Astrocyte (in vitro differentiated cells and primary cell): ENCODE data around the gene ZSWIM8. TPM values are rescaled to one million over a fixed set of nuclear protein-coding genes. Genes with fewer than 3 reads are reported as not detected.

Experiments used
- DNase-seq: peaks from one replicate; pipeline ENCODE4 v3.0.0-alpha.2; 2010; ENCODE audit warnings: low read depth
- FAIRE-seq: peaks from 2 replicates; lab custom pipeline; 2011; peaks lifted over from hg19 to GRCh38; lab: Jason Lieb, UNC
- H2AFZ ChIP-seq: 2 replicates; pipeline ENCODE4 v1.6.0; 2012; ENCODE audit warnings: low read depth, low read length, inconsistent platforms
- H3K27ac ChIP-seq: 2 replicates; pipeline ENCODE4 v1.5.1; 2011; ENCODE audit warnings: low read depth, low read length, inconsistent platforms
- H3K27me3 ChIP-seq: 2 replicates; pipeline ENCODE4 v1.6.0; 2011; ENCODE audit warnings: low read length, inconsistent platforms; ENCODE audit not compliant: insufficient read depth
- H3K36me3 ChIP-seq: 2 replicates; pipeline ENCODE4 v1.5.1; 2011; ENCODE audit warnings: low read length, inconsistent platforms; ENCODE audit not compliant: insufficient read depth
- H3K4me1 ChIP-seq: 2 replicates; pipeline ENCODE4 v1.5.1; 2011; ENCODE audit warnings: low read length, inconsistent platforms; ENCODE audit not compliant: insufficient read depth
- H3K4me2 ChIP-seq: 2 replicates; pipeline ENCODE4 v1.6.0; 2012; ENCODE audit warnings: low read length, inconsistent platforms
- H3K4me3 ChIP-seq: 2 replicates; pipeline ENCODE4 v1.5.1; 2011; ENCODE audit warnings: low read depth, mild to moderate bottlenecking, low read length, inconsistent platforms; ENCODE audit not compliant: insufficient read depth
- H3K79me2 ChIP-seq: 2 replicates; pipeline ENCODE4 v1.6.0; 2012; ENCODE audit warnings: mild to moderate bottlenecking, low read length, inconsistent platforms; ENCODE audit not compliant: insufficient read depth
- H3K9ac ChIP-seq: 2 replicates; pipeline ENCODE4 v1.6.0; 2012; ENCODE audit warnings: mild to moderate bottlenecking, low read length, inconsistent platforms
- H3K9me3 ChIP-seq: 2 replicates; pipeline ENCODE4 v1.5.1; 2012; ENCODE audit warnings: low read depth, mild to moderate bottlenecking, low read length, inconsistent platforms; ENCODE audit not compliant: insufficient read depth
- H4K20me1 ChIP-seq: 2 replicates; pipeline ENCODE4 v1.6.0; 2012; ENCODE audit warnings: low read length, inconsistent platforms; ENCODE audit not compliant: insufficient read depth
- H3K27ac Mint-ChIP-seq: one replicate; pipeline ENCODE4 v1.8.0; 2021; ENCODE audit warnings: mild to moderate bottlenecking, mixed read lengths; ENCODE audit not compliant: unreplicated experiment
- H3K27me3 Mint-ChIP-seq: one replicate; pipeline ENCODE4 v1.8.0; 2021; ENCODE audit warnings: low read depth, mixed read lengths; ENCODE audit not compliant: unreplicated experiment
- H3K36me3 Mint-ChIP-seq: one replicate; pipeline ENCODE4 v1.8.0; 2021; ENCODE audit warnings: low read depth, mixed read lengths; ENCODE audit not compliant: unreplicated experiment
- H3K4me1 Mint-ChIP-seq: one replicate; pipeline ENCODE4 v1.8.0; 2021; ENCODE audit warnings: low read depth, mixed read lengths; ENCODE audit not compliant: unreplicated experiment
- H3K4me3 Mint-ChIP-seq: one replicate; pipeline ENCODE4 v1.8.0; 2021; ENCODE audit warnings: mild to moderate bottlenecking, moderate library complexity, mixed read lengths; ENCODE audit not compliant: unreplicated experiment
- H3K9me3 Mint-ChIP-seq: one replicate; pipeline ENCODE4 v1.8.0; 2021; ENCODE audit warnings: mild to moderate bottlenecking, mixed read lengths; ENCODE audit not compliant: unreplicated experiment
- CTCF ChIP-seq: IDR thresholded peaks from 2 replicates; pipeline ENCODE4 v1.5.1; 2011; ENCODE audit warnings: low read depth, mild to moderate bottlenecking, inconsistent platforms, low read length, moderate library complexity; ENCODE audit not compliant: insufficient read depth
- EZH2 ChIP-seq: IDR thresholded peaks from 2 replicates; pipeline ENCODE4 v1.6.1; 2012; ENCODE audit warnings: mild to moderate bottlenecking, low read length, inconsistent platforms; ENCODE audit not compliant: insufficient read depth
- total RNA-seq: library from RNA; stranded (reverse); gene quantifications from 2 replicates; pipeline ENCODE4 v1.2.1, GENCODE V29; 2021

Gene ZSWIM8
- total RNA-seq, 1 donor from 2014 or later, result 70.2 TPM

GRCh38 chr10:73771722-73772280, 13.6 kb upstream of the ZSWIM8 start:
- peaks cover 27% of the 10 kb centered on the region for H3K4me1 Mint-ChIP-seq
- peak overlapping the region; percentile 79 for H2AFZ ChIP-seq
- peaks cover 39% of the 10 kb centered on the region for H3K79me2 ChIP-seq
- H3K4me3 Mint-ChIP-seq, result peak overlapping the region; percentile 95
- H3K36me3 ChIP-seq, result peaks cover 50% of the 10 kb centered on the region
- peak overlapping the region; percentile 90 for H3K27ac ChIP-seq
- no peak for FAIRE-seq
- no peaks in the 10 kb centered on the region for H3K9me3 ChIP-seq
- H3K9ac ChIP-seq, result peak overlapping the region; percentile 90
- peak overlapping the region; percentile 86 for H3K4me3 ChIP-seq
- peak overlapping the region; percentile 96 for H3K4me2 ChIP-seq
- peaks cover 27% of the 10 kb centered on the region for H3K36me3 Mint-ChIP-seq
- no peak for DNase-seq
- TF ChIP-seq EZH2, result no peak
- no peak for TF ChIP-seq CTCF
- peaks cover 22% of the 10 kb centered on the region for H3K4me1 ChIP-seq
- no peaks in the 10 kb centered on the region for H3K27me3 Mint-ChIP-seq
- no peaks in the 10 kb centered on the region for H3K27me3 ChIP-seq
- no peaks in the 10 kb centered on the region for H3K9me3 Mint-ChIP-seq
- H4K20me1 ChIP-seq, result peaks cover 32% of the 10 kb centered on the region
- peak overlapping the region; percentile 93 for H3K27ac Mint-ChIP-seq

- Histone ChIP-seq H3K4me2 (peak overlapping the region; percentile 96), H3K36me3 (peaks cover 46% of the 10 kb centered on the region), H3K4me1 (peaks cover 22% of the 10 kb centered on the region), H3K9me3 (no peaks in the 10 kb centered on the region), H3K9ac (peak overlapping the region; percentile 90), H3K79me2 (peaks cover 44% of the 10 kb centered on the region), H3K27ac (peak overlapping the region; percentile 90), H2AFZ (peak overlapping the region; percentile 79), H4K20me1 (peaks cover 29% of the 10 kb centered on the region), H3K27me3 (no peaks in the 10 kb centered on the region), H3K4me3 (peak overlapping the region; percentile 86)
- Mint-ChIP-seq H3K36me3 (peaks cover 27% of the 10 kb centered on the region), H3K27me3 (no peaks in the 10 kb centered on the region), H3K27ac (peak overlapping the region; percentile 47), H3K4me1 (peaks cover 25% of the 10 kb centered on the region), H3K4me3 (peak overlapping the region; percentile 95), H3K9me3 (no peaks in the 10 kb centered on the region)
- FAIRE-seq (no peak), DNase-seq (peak; percentile 73)
- no peak for TF ChIP-seq CTCF
- TF ChIP-seq EZH2, result no peak
Measured at GRCh38 chr10:73772281-73773151, 12.9 kb upstream of the ZSWIM8 start.
